GM19328 (cell line): ENCODE measurements around the gene HEY2.
"Not testable (repeated sequence)": the region's sequence is repeated elsewhere in the genome, so short reads cannot be mapped to it uniquely, and the experiment has no call there.

Experiments used
- ATAC-seq: cut with Tn5 transposase; IDR thresholded peaks from one replicate; pipeline ENCODE4 v1.9.1; 2021; ENCODE audit warnings: mild to moderate bottlenecking, moderate library complexity; ENCODE audit not compliant: unreplicated experiment

HEY2 gene

GRCh38 chr6:125765944-125766343, 16.5 kb downstream of the HEY2 start:
- no peak for ATAC-seq

GRCh38 chr6:125766641-125767040, 17.2 kb downstream of the HEY2 start:
- no peak for ATAC-seq

- ATAC-seq, result no peak
Observed at GRCh38 chr6:125769147-125769783, 19.8 kb downstream of the HEY2 start.

GRCh38 chr6:125773387-125774341, 24.2 kb downstream of the HEY2 start:
- no peak for ATAC-seq

GRCh38 chr6:125776107-125776826, 26.8 kb downstream of the HEY2 start:
- not testable (repeated sequence) for ATAC-seq

- peak; percentile 78 for ATAC-seq
Observed at GRCh38 chr6:125779924-125780539, 30.6 kb downstream of the HEY2 start.

GRCh38 chr6:125780540-125781313, 31.3 kb downstream of the HEY2 start:
- ATAC-seq, result peak; percentile 80

GRCh38 chr6:125781314-125781868, 32.0 kb downstream of the HEY2 start:
- ATAC-seq, result peak; percentile 33

- ATAC-seq, result no peak
Observed at GRCh38 chr6:125784365-125784764, 34.9 kb downstream of the HEY2 start.

- no peak for ATAC-seq
Observed at GRCh38 chr6:125787791-125788190, 38.4 kb downstream of the HEY2 start.

- no peak for ATAC-seq
Observed at GRCh38 chr6:125789167-125789566, 39.7 kb downstream of the HEY2 start.

GRCh38 chr6:125789576-125790357, 40.3 kb downstream of the HEY2 start:
- no peak for ATAC-seq

GRCh38 chr6:125790358-125791150, 41.1 kb downstream of the HEY2 start, which contains the start of gene NCOA7:
Gene NCOA7, plus strand, starts transcription at chr6:125790960. Its CDS starts 24,395 bp downstream, at chr6:125815355.
- peak; percentile 82 for ATAC-seq

- peak; percentile 30 for ATAC-seq
Observed at GRCh38 chr6:125791151-125791819, 41.9 kb downstream of the HEY2 start.

GRCh38 chr6:125791820-125792165, 42.4 kb downstream of the HEY2 start:
- no peak for ATAC-seq

- ATAC-seq, result no peak
Observed at GRCh38 chr6:125792172-125792571, 42.7 kb downstream of the HEY2 start.

- ATAC-seq, result no peak
Observed at GRCh38 chr6:125792680-125793079, 43.2 kb downstream of the HEY2 start.

- no peak for ATAC-seq
Observed at GRCh38 chr6:125793280-125793679, 43.8 kb downstream of the HEY2 start.
